ENCODE data around the gene SBSN. TPM values are rescaled to one million over a fixed set of nuclear protein-coding genes. Genes with fewer than 3 reads are reported as not detected.

SBSN gene
- total RNA-seq, 2 donors from 2014 or later, result 1.5 TPM; not detected in 1

DNA sequence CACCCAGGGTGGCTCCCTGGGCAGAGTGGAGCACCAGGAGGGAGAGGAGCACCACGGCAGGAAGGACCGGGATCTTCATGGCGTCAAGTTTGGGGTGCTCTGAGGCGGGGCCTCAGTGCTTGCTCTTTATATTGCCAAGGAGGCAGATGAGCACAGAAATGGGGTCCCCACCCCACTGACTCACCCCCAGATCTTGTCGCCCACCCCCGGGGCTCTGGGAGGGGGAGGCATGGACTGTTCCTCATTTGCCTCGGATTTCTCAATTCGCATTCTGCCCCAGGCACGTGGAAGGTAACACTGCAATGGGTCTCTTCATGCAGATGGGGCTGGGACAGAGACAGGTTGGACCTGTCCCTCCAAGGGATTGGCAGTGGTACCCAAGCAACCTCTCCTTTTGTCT, 37.7 kb downstream of the SBSN start, which contains the start of gene KRTDAP:
Gene KRTDAP, minus strand, starts transcription at position 101 of the 400 bp plus-strand sequence. Its CDS starts 22 bp downstream, at position 79.
- Histone ChIP-seq H3K4me1 (ENCODE audit: control insufficient read depth in 1 of 2, low read depth in 2 of 2) (no peaks in the 10 kb centered on the region), H3K27ac (no peak within 1 kb of the TSS), H3K4me3 (no peak within 1 kb of the TSS), H3K36me3 (no peaks in the 10 kb centered on the region), H3K9me3 (no peaks in the 10 kb centered on the region), H3K27me3 (replicated peaks; ENCODE audit: insufficient read depth) (no peaks in the 10 kb centered on the region)
- DNase-seq (ENCODE audit: low spot score) (no peak), ATAC-seq (ENCODE audit: insufficient number of reproducible peaks, low FRiP score, low read depth) (no peak)
- TF ChIP-seq CTCF (IDR thresholded peaks at IDR 0.05), result no peak

- DNase-seq (ENCODE audit: low spot score) (no peak), ATAC-seq (ENCODE audit: insufficient number of reproducible peaks, low FRiP score, low read depth) (no peak)
- H3K27me3 ChIP-seq (replicated peaks; ENCODE audit: insufficient read depth), result no peaks in the 10 kb centered on the region
- no peak overlapping the region for H3K4me3 ChIP-seq
- no peak for TF ChIP-seq CTCF (IDR thresholded peaks at IDR 0.05)
- no peaks in the 10 kb centered on the region for H3K9me3 ChIP-seq
- no peaks in the 10 kb centered on the region for H3K4me1 ChIP-seq (ENCODE audit: control insufficient read depth in 1 of 2, low read depth in 2 of 2)
- H3K36me3 ChIP-seq, result no peaks in the 10 kb centered on the region
- H3K27ac ChIP-seq, result no peak overlapping the region
These were observed 39.4 kb downstream of the SBSN start for GRCh38 chr19:35488677-35489076.

DNA sequence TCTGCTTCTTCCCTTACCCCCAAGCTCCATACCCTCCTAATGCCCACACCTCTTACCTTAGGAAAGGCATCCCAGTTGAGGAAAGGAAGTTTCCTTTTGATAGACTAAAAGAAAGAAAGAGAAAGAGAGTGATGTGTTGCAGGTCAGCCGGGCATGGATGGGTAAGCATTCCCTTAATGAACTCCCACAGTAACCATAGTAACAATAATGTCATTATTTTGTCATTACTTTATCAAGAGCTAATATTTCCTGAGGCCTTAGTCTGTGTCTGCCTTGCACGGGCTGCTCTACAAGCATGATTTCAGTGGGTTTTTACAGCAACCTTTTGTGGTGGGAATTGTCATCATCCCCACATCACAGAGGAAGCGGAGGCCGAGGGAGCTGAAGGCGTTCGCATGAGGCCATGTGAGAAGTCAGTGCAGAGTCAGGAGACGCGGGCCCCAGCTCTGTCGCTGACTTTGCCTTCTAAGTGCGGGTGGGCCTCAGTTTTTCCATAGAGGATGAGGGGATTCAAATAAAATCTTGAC, 40.4 kb downstream of the SBSN start:
- H3K9me3 ChIP-seq, result no peaks in the 10 kb centered on the region
- no peak for DNase-seq (ENCODE audit: low spot score)
- H3K27me3 ChIP-seq (replicated peaks; ENCODE audit: insufficient read depth), result no peaks in the 10 kb centered on the region
- H3K27ac ChIP-seq, result no peak overlapping the region
- H3K4me3 ChIP-seq, result no peak overlapping the region
- H3K36me3 ChIP-seq, result no peaks in the 10 kb centered on the region
- no peaks in the 10 kb centered on the region for H3K4me1 ChIP-seq (ENCODE audit: control insufficient read depth in 1 of 2, low read depth in 2 of 2)
- ATAC-seq (ENCODE audit: insufficient number of reproducible peaks, low FRiP score, low read depth), result no peak
- TF ChIP-seq CTCF (IDR thresholded peaks at IDR 0.05), result no peak

DNA sequence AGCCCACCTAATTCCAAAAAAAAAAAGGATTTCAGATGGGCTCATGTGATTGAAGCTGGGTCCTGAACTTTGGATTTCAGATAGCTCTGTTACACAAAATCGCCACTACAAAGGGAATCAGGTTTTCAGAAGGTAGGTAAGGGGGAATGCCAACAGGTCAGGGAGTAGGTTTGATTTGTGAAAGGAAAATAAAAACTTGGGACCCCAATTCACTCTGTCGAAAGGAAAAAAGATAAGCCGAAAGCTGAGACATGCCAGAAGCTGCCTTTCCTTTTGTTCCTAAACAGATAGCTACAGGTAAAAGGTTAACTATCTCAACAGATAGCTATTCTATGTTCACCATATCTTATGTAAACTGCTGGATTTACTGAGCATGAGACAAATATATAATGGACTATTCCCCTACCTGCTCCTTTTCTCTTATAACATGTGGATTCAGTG, 41.8 kb downstream of the SBSN start:
- no peak for DNase-seq (ENCODE audit: low spot score)
- Histone ChIP-seq H3K4me1 (ENCODE audit: control insufficient read depth in 1 of 2, low read depth in 2 of 2) (no peaks in the 10 kb centered on the region), H3K36me3 (no peaks in the 10 kb centered on the region), H3K27ac (no peak overlapping the region), H3K4me3 (no peak overlapping the region), H3K27me3 (replicated peaks; ENCODE audit: insufficient read depth) (no peaks in the 10 kb centered on the region), H3K9me3 (no peaks in the 10 kb centered on the region)
- TF ChIP-seq CTCF (IDR thresholded peaks at IDR 0.05), result no peak
- ATAC-seq (ENCODE audit: insufficient number of reproducible peaks, low FRiP score, low read depth), result no peak

GRCh38 chr19:35484252-35485036, 43.7 kb downstream of the SBSN start:
- Histone ChIP-seq H3K4me1 (ENCODE audit: control insufficient read depth in 1 of 2, low read depth in 2 of 2) (no peaks in the 10 kb centered on the region), H3K9me3 (no peaks in the 10 kb centered on the region), H3K36me3 (no peaks in the 10 kb centered on the region), H3K27me3 (replicated peaks; ENCODE audit: insufficient read depth) (no peaks in the 10 kb centered on the region), H3K27ac (no peak overlapping the region), H3K4me3 (no peak overlapping the region)
- ATAC-seq (ENCODE audit: insufficient number of reproducible peaks, low FRiP score, low read depth) (no peak), DNase-seq (ENCODE audit: low spot score) (no peak)
- no peak for TF ChIP-seq CTCF (IDR thresholded peaks at IDR 0.05)

Data from thoracic aorta (tissue), 2 donors.